A673 (cell line): ENCODE measurements around the gene ZNF620. TPM values are rescaled to one million over a fixed set of nuclear protein-coding genes. Genes with fewer than 3 reads are reported as not detected.
"Not testable (repeated sequence)": the region's sequence is repeated elsewhere in the genome, so short reads cannot be mapped to it uniquely, and the experiment has no call there.

Source experiments
- BruUV-seq: library from RNA; stranded (reverse); fragments of 400-500 nt; replicated peaks from 2 replicates; lab custom pipeline; 2021; lab: Mats Ljungman, UMichigan
- CTCF ChIA-PET: fragments of 300-600 bp; sonication (Branson Sonifier 250); formaldehyde crosslinking; loops from one replicate; lab custom pipeline; 2022; ENCODE audit warnings: antibody characterized with exemption; lab: Charles Lee
- POLR2A ChIA-PET: fragments of 300-600 bp; sonication (Branson Sonifier 250); formaldehyde crosslinking; loops from one replicate; lab custom pipeline; 2022; ENCODE audit warnings: antibody characterized with exemption; ENCODE audit not compliant: low non-redundant PET; lab: Charles Lee
- DNase-seq: peaks from one replicate; pipeline ENCODE4 v3.0.0-alpha.2; 2015; ENCODE audit warnings: low spot score
- H3K27ac ChIP-seq: fragments of 200-600 bp; sonication (generic); 2 replicates; pipeline ENCODE4 v1.5.1; 2016; ENCODE audit warnings: mixed run types, low read depth, mild to moderate bottlenecking, mixed read lengths, antibody characterized with exemption, low read length; ENCODE audit not compliant: poor library complexity, severe bottlenecking
- H3K27me3 ChIP-seq: fragments of 200-600 bp; sonication (generic); replicated peaks from 2 replicates; pipeline ENCODE4 v1.6.1; 2017; ENCODE audit warnings: mixed run types, low read depth, mild to moderate bottlenecking, mixed read lengths, antibody characterized with exemption, low read length; ENCODE audit not compliant: insufficient read depth, poor library complexity
- H3K36me3 ChIP-seq: fragments of 200-600 bp; sonication (generic); 2 replicates; pipeline ENCODE4 v1.6.1; 2016; ENCODE audit warnings: mixed run types, mild to moderate bottlenecking, mixed read lengths, antibody characterized with exemption, low read length; ENCODE audit not compliant: insufficient read depth, poor library complexity, severe bottlenecking
- H3K4me1 ChIP-seq: fragments of 200-600 bp; sonication (generic); 2 replicates; pipeline ENCODE4 v1.6.1; 2017; ENCODE audit warnings: mixed run types, mild to moderate bottlenecking, mixed read lengths, antibody characterized with exemption, low read length; ENCODE audit not compliant: insufficient read depth, poor library complexity, severe bottlenecking
- H3K4me3 ChIP-seq: fragments of 200-600 bp; sonication (generic); 2 replicates; pipeline ENCODE4 v1.5.1; 2016; ENCODE audit warnings: low read depth, mixed run types, mild to moderate bottlenecking, mixed read lengths, low read length; ENCODE audit not compliant: poor library complexity, severe bottlenecking
- H3K9me3 ChIP-seq: fragments of 200-600 bp; sonication (generic); 2 replicates; pipeline ENCODE4 v1.6.1; 2016; ENCODE audit warnings: mixed run types, low read depth, mild to moderate bottlenecking, mixed read lengths, antibody characterized with exemption, low read length; ENCODE audit not compliant: poor library complexity, severe bottlenecking
- CTCF ChIP-seq: fragments of 300-800, 200-600 bp; sonication (generic); conservative IDR thresholded peaks from 2 replicates; pipeline ENCODE4 v1.5.1; 2017; ENCODE audit warnings: low read depth, mild to moderate bottlenecking, antibody characterized with exemption, low read length, moderate library complexity, mixed read lengths
- EZH2 ChIP-seq: fragments of 200-600 bp; sonication (generic); IDR thresholded peaks from 2 replicates; pipeline ENCODE4 v1.6.1; 2017; ENCODE audit warnings: borderline replicate concordance, low read depth, mild to moderate bottlenecking, mixed read lengths, antibody characterized with exemption, low read length; ENCODE audit not compliant: poor library complexity, severe bottlenecking
- intact Hi-C: fragments of 100-400 bp; cut with micrococcal nuclease; formaldehyde crosslinking; loops from one replicate; pipeline ENCODE4 v1.10.0; 2022; ENCODE audit not compliant: unreplicated experiment
- total RNA-seq: library from RNA; stranded (reverse); gene quantifications from 2 replicates; pipeline ENCODE4 v1.2.3, GENCODE V29; 2021

The ZNF620 gene
- total RNA-seq, 1 experiment from 2014 or later: 7.9 TPM

DNA sequence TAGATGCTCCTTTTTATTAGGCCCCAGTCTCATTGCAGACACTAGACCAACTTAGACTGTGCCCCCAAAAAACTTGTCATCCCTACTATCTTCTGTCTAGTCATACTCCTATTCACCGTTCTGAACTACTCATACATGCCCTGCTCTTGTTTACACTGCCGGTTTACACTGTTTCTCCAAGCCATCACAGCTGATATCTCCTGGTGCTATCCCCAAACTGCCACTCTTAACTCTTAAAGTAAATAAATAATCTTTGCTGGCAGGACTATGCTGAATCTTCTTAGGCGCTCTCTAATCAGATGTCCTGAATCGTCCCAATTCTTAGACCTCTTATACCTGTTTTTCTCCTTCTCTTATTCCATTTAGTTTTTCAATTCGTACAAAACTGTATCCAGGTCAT lies 59.8 kb downstream of the ZNF620 start:
- intact Hi-C loops, H3K27ac ChIP-seq, BruUV-seq, H3K36me3 ChIP-seq, POLR2A ChIA-PET, H3K9me3 ChIP-seq, CTCF ChIA-PET, H3K27me3 ChIP-seq, H3K4me3 ChIP-seq, H3K4me1 ChIP-seq, DNase-seq: not testable (repeated sequence)

DNA sequence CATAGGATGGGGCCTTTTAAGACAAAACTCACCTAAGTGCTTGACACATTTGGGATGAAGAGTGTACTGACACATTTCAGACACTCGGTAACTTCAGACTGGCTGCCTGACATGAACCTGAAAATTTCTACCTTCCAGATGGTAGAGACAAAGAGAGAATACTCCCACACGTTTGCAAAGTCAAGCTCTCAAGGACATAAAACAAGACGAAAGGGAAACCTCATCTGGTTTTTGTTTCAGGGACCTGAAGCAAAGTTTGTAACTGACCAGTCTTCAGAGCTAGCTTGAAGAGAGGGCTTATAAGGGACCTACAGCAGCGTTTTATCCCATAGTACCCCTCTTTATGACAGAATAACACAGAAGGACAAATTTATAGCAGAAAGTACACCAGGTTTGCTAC lies 60.9 kb downstream of the ZNF620 start:
- no TSS peak for BruUV-seq

More for the DNA sequence above, 60.9 kb downstream of the ZNF620 start:
- no peaks in the 10 kb centered on the region for H3K9me3 ChIP-seq
- POLR2A ChIA-PET: no interaction called here
- H3K27me3 ChIP-seq: no peaks in the 10 kb centered on the region
- intact Hi-C loops: no loop called here
- H3K36me3 ChIP-seq: no peaks in the 10 kb centered on the region
- H3K4me3 ChIP-seq: no peak overlapping the region
- no peak for DNase-seq
- CTCF ChIA-PET: no interaction called here
- H3K27ac ChIP-seq: no peak overlapping the region
- no peaks in the 10 kb centered on the region for H3K4me1 ChIP-seq
- TF ChIP-seq EZH2: no peak
- no peak for TF ChIP-seq CTCF

Other genes starting within 250 kb of the ZNF620 start
- 32.1 and 34.4 TPM in 2 replicates for gene EIF1B, start 196.3 kb upstream of the ZNF620 start, total RNA-seq
- gene ENTPD3, start 118.9 kb upstream of the ZNF620 start, total RNA-seq: 0.54 and 1.3 TPM in 2 replicates
- gene RPL14, start 48.7 kb upstream of the ZNF620 start, total RNA-seq: 980 and 1,046 TPM in 2 replicates
- gene ZNF619, start 28.9 kb upstream of the ZNF620 start, total RNA-seq: 3.3 and 4.3 TPM in 2 replicates
- 9.9 and 11.6 TPM in 2 replicates for gene ZNF621, start 18.9 kb downstream of the ZNF620 start, total RNA-seq